ENCODE data around the gene RCL1. TPM values are rescaled to one million over a fixed set of nuclear protein-coding genes. Genes with fewer than 3 reads are reported as not detected.

Gene RCL1
- total RNA-seq, 2 donors from 2014 or later, result 27.0 to 49.4 TPM

DNA sequence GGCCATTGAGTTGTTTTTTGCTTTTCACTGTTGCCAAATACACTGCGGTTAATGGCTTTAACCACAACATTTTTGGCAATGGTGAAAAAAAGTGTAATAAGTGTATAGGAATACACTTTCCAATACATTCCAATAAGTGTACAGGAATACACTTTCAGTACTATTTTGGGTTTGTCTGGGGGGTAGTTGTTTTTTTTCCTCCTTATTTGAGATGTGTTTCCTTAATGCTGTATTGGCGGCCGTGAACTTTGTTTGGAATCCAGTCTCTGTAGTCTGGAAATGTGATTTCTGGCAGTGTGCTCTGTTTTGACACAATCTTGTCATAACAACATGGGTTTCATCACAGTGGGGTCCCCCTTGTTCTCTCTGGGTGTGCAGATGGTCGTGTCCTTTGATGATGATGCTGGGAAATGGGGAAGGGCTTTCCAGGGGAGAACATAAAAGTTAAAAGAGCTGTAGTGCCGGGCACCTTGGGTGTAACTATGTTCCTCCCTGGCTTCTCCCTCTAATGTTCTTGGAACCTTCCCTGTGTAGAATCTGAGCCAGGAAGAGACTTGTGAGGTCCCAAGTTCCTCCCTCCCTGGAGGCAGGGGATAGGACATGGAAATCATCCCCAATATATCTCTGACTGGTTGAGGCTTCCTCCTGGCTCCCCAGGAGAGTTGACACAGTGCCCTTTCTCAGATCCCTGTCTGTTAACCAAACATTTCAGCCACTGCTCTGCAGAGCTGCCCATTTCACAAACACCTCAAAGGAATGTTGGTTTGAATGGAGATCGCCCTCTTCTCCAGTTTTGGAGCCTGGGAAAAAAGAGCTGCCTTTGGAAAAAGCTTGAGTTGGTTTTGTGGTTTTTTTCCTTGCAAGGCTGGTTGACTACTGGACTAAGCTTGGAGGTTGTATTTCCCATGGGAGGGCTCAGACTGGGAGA is 44.8 kb downstream of the RCL1 start:
- intact Hi-C loops (cut with DNase I), result no loop called here
- H3K4me1 ChIP-seq, result peaks cover 51% of the 10 kb centered on the region
- ATAC-seq (no peak), DNase-seq (peak in 1 of 4 donors; percentile 11)
- no peak for TF ChIP-seq CTCF (IDR thresholded peaks at IDR 0.05)
- TF ChIP-seq POLR2A (IDR thresholded peaks at IDR 0.05), result no peak
- H3K4me3 ChIP-seq, result no peak overlapping the region
- whole genome bisulfite sequencing, 2 donors, result 82 to 87% methylated on average over 6 of the region's 6 CpGs
- H3K27me3 ChIP-seq, result no peaks in the 10 kb centered on the region
- peak overlapping the region in 1 of 4 donors; percentile 62 for H3K27ac ChIP-seq
- no peaks in the 10 kb centered on the region for H3K36me3 ChIP-seq (replicated peaks in 1 of 2; ENCODE audit: insufficient read depth in 1 of 2, low read depth in 2 of 2)
- H3K9me3 ChIP-seq, result no peaks in the 10 kb centered on the region

- H3K9me3 ChIP-seq, result no peaks in the 10 kb centered on the region
- no peak for TF ChIP-seq POLR2A (IDR thresholded peaks at IDR 0.05)
- H3K4me1 ChIP-seq, result peaks cover 45% of the 10 kb centered on the region
- H3K27ac ChIP-seq, result peak overlapping the region in 1 of 4 donors; percentile 62
- no peaks in the 10 kb centered on the region for H3K36me3 ChIP-seq (replicated peaks in 1 of 2; ENCODE audit: insufficient read depth in 1 of 2, low read depth in 2 of 2)
- no peak overlapping the region for H3K4me3 ChIP-seq
- no peak for DNase-seq
- intact Hi-C loops (cut with DNase I), result no loop called here
- WGBS, 2 donors, result 62 to 69% methylated on average over 3 of the region's 3 CpGs
- ATAC-seq, result no peak
- H3K27me3 ChIP-seq, result no peaks in the 10 kb centered on the region
Observed at GRCh38 chr9:4838189-4838546, 45.4 kb downstream of the RCL1 start.

DNA sequence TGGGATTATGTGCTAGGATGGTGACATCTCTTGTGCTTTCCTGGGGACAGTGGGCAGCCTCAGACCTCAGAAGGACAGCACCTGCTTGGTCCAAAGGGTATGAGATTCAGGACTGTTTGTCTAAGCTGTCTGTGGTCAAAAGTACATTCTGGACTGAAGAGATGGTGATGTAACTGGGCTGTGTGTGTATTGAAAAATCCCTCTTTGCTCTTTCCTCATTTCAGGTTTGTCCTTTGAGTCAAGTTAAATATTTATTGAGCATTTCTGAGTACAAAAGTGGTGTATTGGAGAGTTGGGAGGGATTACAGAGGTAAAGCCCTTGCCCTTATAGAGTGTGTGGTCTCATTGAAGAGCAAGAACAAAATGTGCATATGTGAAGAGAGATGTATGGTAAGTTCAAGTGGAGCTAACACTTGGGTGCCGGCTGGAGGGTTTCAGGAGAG is 46.7 kb downstream of the RCL1 start:
- no peaks in the 10 kb centered on the region for H3K9me3 ChIP-seq
- 81 to 84% methylated on average over 1 of the region's 1 CpG for WGBS, 2 donors
- no peaks in the 10 kb centered on the region for H3K27me3 ChIP-seq
- ATAC-seq (peak; percentile 62), DNase-seq (peak in 1 of 4 donors; percentile 51)
- H3K4me3 ChIP-seq, result no peak overlapping the region
- no peak for TF ChIP-seq CTCF (IDR thresholded peaks at IDR 0.05)
- peak in 1 of 3 donors; percentile 38 for TF ChIP-seq POLR2A (IDR thresholded peaks at IDR 0.05)
- no peaks in the 10 kb centered on the region for H3K36me3 ChIP-seq (replicated peaks in 1 of 2; ENCODE audit: insufficient read depth in 1 of 2, low read depth in 2 of 2)
- intact Hi-C loops (cut with DNase I), result no loop called here
- H3K4me1 ChIP-seq, result peaks cover 33% of the 10 kb centered on the region
- peak overlapping the region in 2 of 4 donors; percentile 33 to 62 for H3K27ac ChIP-seq

- intact Hi-C loops (cut with DNase I), result no loop called here
- DNase-seq (no peak), ATAC-seq (no peak)
- Histone ChIP-seq H3K4me3 (no peak overlapping the region), H3K4me1 (peaks cover 27% of the 10 kb centered on the region), H3K9me3 (no peaks in the 10 kb centered on the region), H3K27me3 (no peaks in the 10 kb centered on the region), H3K36me3 (replicated peaks in 1 of 2; ENCODE audit: insufficient read depth in 1 of 2, low read depth in 2 of 2) (no peaks in the 10 kb centered on the region), H3K27ac (peak overlapping the region in 2 of 4 donors; percentile 33 to 62)
- WGBS, 2 donors, result 57 to 75% methylated on average over 4 of the region's 4 CpGs
- TF ChIP-seq CTCF (IDR thresholded peaks at IDR 0.05) (no peak), POLR2A (IDR thresholded peaks at IDR 0.05) (no peak)
Observed at GRCh38 chr9:4840018-4840417, 47.3 kb downstream of the RCL1 start.

- no peak for TF ChIP-seq CTCF (IDR thresholded peaks at IDR 0.05)
- TF ChIP-seq POLR2A (IDR thresholded peaks at IDR 0.05), result no peak
- 98% methylated on average over 2 of the region's 2 CpGs for WGBS, 2 donors
- Histone ChIP-seq H3K4me1 (peaks cover 25% of the 10 kb centered on the region), H3K36me3 (replicated peaks in 1 of 2; ENCODE audit: insufficient read depth in 1 of 2, low read depth in 2 of 2) (peaks cover 2 to 6% of the 10 kb centered on the region in 2 donors), H3K9me3 (no peaks in the 10 kb centered on the region), H3K27me3 (no peaks in the 10 kb centered on the region), H3K27ac (no peak overlapping the region), H3K4me3 (no peak overlapping the region)
- ATAC-seq (no peak), DNase-seq (no peak)
- intact Hi-C loops (cut with DNase I), result no loop called here
Observed at GRCh38 chr9:4842213-4842612, 49.5 kb downstream of the RCL1 start.
